ENCODE measurements around the gene ENTR1.

- TF ChIP-seq CTCF (IDR thresholded peaks at IDR 0.05) (no peak), POLR2A (IDR thresholded peaks at IDR 0.05) (no peak)
Measured at GRCh38 chr9:136404801-136405136, 5.6 kb downstream of the ENTR1 start.

All from uterus (tissue), 2 donors.